WTC11 (cell line): Measurements from ENCODE around the gene TP63. TPM values are rescaled to one million over a fixed set of nuclear protein-coding genes. Genes with fewer than 3 reads are reported as not detected.

Experiments
- ATAC-seq: fragments of 200-7000 bp; cut with Tn5 transposase; 2 replicates; pipeline ENCODE4 v1.10.0; 2021; ENCODE audit warnings: mild to moderate bottlenecking, moderate library complexity
- CTCF ChIA-PET: fragments of 300-600 bp; sonication (Branson Sonifier 250); formaldehyde crosslinking; loops from one replicate; lab custom pipeline; 2021; ENCODE audit warnings: antibody characterized with exemption; lab: Charles Lee
- POLR2A ChIA-PET: fragments of 350-600 bp; sonication (Branson Sonifier 250); formaldehyde crosslinking; loops from one replicate; lab custom pipeline; 2021; ENCODE audit warnings: antibody characterized with exemption; lab: Charles Lee
- DNase-seq: peaks from one replicate; pipeline ENCODE4 v3.0.0; 2021; ENCODE audit warnings: low spot score
- H3K27ac Mint-ChIP-seq: 2 replicates; pipeline ENCODE4 v1.8.0; 2021; ENCODE audit warnings: mixed read lengths
- H3K27me3 Mint-ChIP-seq: 2 replicates; pipeline ENCODE4 v1.8.0; 2021; ENCODE audit warnings: low read depth, mild to moderate bottlenecking, moderate library complexity, mixed read lengths
- H3K36me3 Mint-ChIP-seq: 2 replicates; pipeline ENCODE4 v1.8.0; 2021; ENCODE audit warnings: mixed read lengths
- H3K4me1 Mint-ChIP-seq: 2 replicates; pipeline ENCODE4 v1.8.0; 2022; ENCODE audit warnings: mixed read lengths
- H3K4me3 Mint-ChIP-seq: 2 replicates; pipeline ENCODE4 v1.8.0; 2021; ENCODE audit warnings: mild to moderate bottlenecking, moderate library complexity, mixed read lengths
- H3K9me3 Mint-ChIP-seq: 2 replicates; pipeline ENCODE4 v1.8.0; 2021; ENCODE audit warnings: mixed read lengths
- ATF2 ChIP-seq: sonication (generic); formaldehyde crosslinking; IDR thresholded peaks from 2 replicates; pipeline ENCODE4 v1.8.1; 2022; ENCODE audit warnings: low read depth, missing genetic modification reagents, borderline replicate concordance
- CBFB ChIP-seq: sonication (generic); formaldehyde crosslinking; IDR thresholded peaks from 2 replicates; pipeline ENCODE4 v1.8.1; 2022; ENCODE audit warnings: mild to moderate bottlenecking, low read depth, missing genetic modification reagents
- CREM ChIP-seq: sonication (generic); formaldehyde crosslinking; IDR thresholded peaks from 2 replicates; pipeline ENCODE4 v1.8.1; 2022; ENCODE audit warnings: mild to moderate bottlenecking, missing genetic modification reagents, moderate library complexity
- E2F1 ChIP-seq: sonication (generic); formaldehyde crosslinking; IDR thresholded peaks from 2 replicates; pipeline ENCODE4 v1.8.0; 2022; ENCODE audit warnings: mild to moderate bottlenecking, missing genetic modification reagents
- E2F4 ChIP-seq: sonication (generic); formaldehyde crosslinking; IDR thresholded peaks from 2 replicates; pipeline ENCODE4 v1.8.1; 2022; ENCODE audit warnings: low read depth, mild to moderate bottlenecking, moderate library complexity, missing genetic modification reagents, borderline replicate concordance
- ELF4 ChIP-seq: sonication (generic); formaldehyde crosslinking; IDR thresholded peaks from 2 replicates; pipeline ENCODE4 v1.8.1; 2022; ENCODE audit warnings: low read depth, mild to moderate bottlenecking, moderate library complexity, missing genetic modification reagents
- ESRRA ChIP-seq: sonication (generic); formaldehyde crosslinking; IDR thresholded peaks from 2 replicates; pipeline ENCODE4 v1.8.1; 2022; ENCODE audit warnings: mild to moderate bottlenecking, missing genetic modification reagents, borderline replicate concordance
- ETV6 ChIP-seq: sonication (generic); formaldehyde crosslinking; IDR thresholded peaks from 2 replicates; pipeline ENCODE4 v1.8.1; 2022; ENCODE audit warnings: mild to moderate bottlenecking, missing genetic modification reagents
- FOXP1 ChIP-seq: sonication (generic); formaldehyde crosslinking; IDR thresholded peaks from 2 replicates; pipeline ENCODE4 v1.8.0; 2022; ENCODE audit warnings: missing genetic modification reagents, mild to moderate bottlenecking, moderate library complexity, borderline replicate concordance
- IRF2 ChIP-seq: sonication (generic); formaldehyde crosslinking; IDR thresholded peaks from 2 replicates; pipeline ENCODE4 v1.8.0; 2022; ENCODE audit warnings: low read depth, missing genetic modification reagents, borderline replicate concordance
- JUN ChIP-seq: sonication (generic); formaldehyde crosslinking; IDR thresholded peaks from 2 replicates; pipeline ENCODE4 v1.8.0; 2023; ENCODE audit warnings: mild to moderate bottlenecking, missing genetic modification reagents
- MLX ChIP-seq: sonication (generic); formaldehyde crosslinking; IDR thresholded peaks from 2 replicates; pipeline ENCODE4 v1.8.1; 2023; ENCODE audit warnings: mild to moderate bottlenecking, missing genetic modification reagents, moderate library complexity
- NFATC4 ChIP-seq: fragments of 250-450 bp; sonication (Bioruptor Pico); IDR thresholded peaks from 2 replicates; pipeline ENCODE4 v1.9.0; 2021; ENCODE audit warnings: mild to moderate bottlenecking
- PRDM15 ChIP-seq: sonication (generic); formaldehyde crosslinking; IDR thresholded peaks from 2 replicates; pipeline ENCODE4 v1.8.0; 2022; ENCODE audit warnings: missing genetic modification reagents
- SMAD3 ChIP-seq: sonication (generic); formaldehyde crosslinking; IDR thresholded peaks from 2 replicates; pipeline ENCODE4 v1.8.0; 2022; ENCODE audit warnings: missing genetic modification reagents, mild to moderate bottlenecking, borderline replicate concordance
- SP1 ChIP-seq: sonication (generic); formaldehyde crosslinking; conservative IDR thresholded peaks from 2 replicates; pipeline ENCODE4 v1.8.1; 2022; ENCODE audit warnings: missing genetic modification reagents
- TEAD4 ChIP-seq: sonication (generic); formaldehyde crosslinking; IDR thresholded peaks from 2 replicates; pipeline ENCODE4 v1.8.0; 2022; ENCODE audit warnings: mild to moderate bottlenecking, missing genetic modification reagents
- ZBTB21 ChIP-seq: sonication (generic); formaldehyde crosslinking; IDR thresholded peaks from 2 replicates; pipeline ENCODE4 v1.8.1; 2023; ENCODE audit warnings: mild to moderate bottlenecking, missing genetic modification reagents, borderline replicate concordance
- ZNF317 ChIP-seq: sonication (generic); formaldehyde crosslinking; IDR thresholded peaks from 2 replicates; pipeline ENCODE4 v1.8.1; 2023; ENCODE audit warnings: low read depth, mild to moderate bottlenecking, moderate library complexity, missing genetic modification reagents, borderline replicate concordance
- ZNF416 ChIP-seq: fragments of 250-450 bp; sonication (Bioruptor Pico); IDR thresholded peaks from 2 replicates; pipeline ENCODE4 v1.9.0; 2021; ENCODE audit warnings: mild to moderate bottlenecking, inconsistent platforms
- ZNF425 ChIP-seq: fragments of 250-450 bp; sonication (Bioruptor Pico); conservative IDR thresholded peaks from 2 replicates; pipeline ENCODE4 v1.9.0; 2021; ENCODE audit warnings: mild to moderate bottlenecking
- ZNF671 ChIP-seq: fragments of 250-450 bp; sonication (Bioruptor Pico); IDR thresholded peaks from 2 replicates; pipeline ENCODE4 v1.8.0; 2021; ENCODE audit warnings: mild to moderate bottlenecking
- total RNA-seq: library from RNA; stranded (reverse); gene quantifications from 3 replicates; pipeline ENCODE4 v1.2.3, GENCODE V29; 2021

TP63 gene
- total RNA-seq, 1 experiment from 2014 or later = 0.09 TPM

GRCh38 chr3:189903562-189904250 lies 272.5 kb downstream of the TP63 start:
- Mint-ChIP-seq H3K4me3 (no peak overlapping the region), H3K9me3 (no peaks in the 10 kb centered on the region), H3K27me3 (no peaks in the 10 kb centered on the region), H3K36me3 (no peaks in the 10 kb centered on the region), H3K27ac (no peak overlapping the region), H3K4me1 (peaks cover 20% of the 10 kb centered on the region)
- POLR2A ChIA-PET = no interaction called here
- CTCF ChIA-PET = no interaction called here
- TF ChIP-seq SMAD3 (CRISPR knock-in tag) = no peak
- TF ChIP-seq ETV6 = no peak
- TF ChIP-seq CBFB (CRISPR knock-in tag) = no peak
- no peak for TF ChIP-seq ZNF671 (CRISPR knock-in tag)
- no peak for TF ChIP-seq ATF2 (CRISPR knock-in tag)
- TF ChIP-seq NFATC4 = no peak
- no peak for TF ChIP-seq ZNF425
- TF ChIP-seq ZNF416 (CRISPR knock-in tag) = no peak
- TF ChIP-seq CREM = no peak
- no peak for TF ChIP-seq ESRRA
- no peak for TF ChIP-seq JUN (CRISPR knock-in tag)
- TF ChIP-seq MLX (CRISPR knock-in tag) = no peak
- TF ChIP-seq E2F1 = no peak
- no peak for TF ChIP-seq PRDM15
- no peak for TF ChIP-seq TEAD4 (CRISPR knock-in tag)
- ATAC-seq (no peak), DNase-seq (no peak)

GRCh38 chr3:189907803-189908202 lies 276.6 kb downstream of the TP63 start:
- no peaks in the 10 kb centered on the region for H3K36me3 Mint-ChIP-seq
- no peak for TF ChIP-seq NFATC4
- no peak for TF ChIP-seq E2F4
- no peak for TF ChIP-seq IRF2 (CRISPR knock-in tag)
- TF ChIP-seq JUN (CRISPR knock-in tag) = no peak
- TF ChIP-seq FOXP1 (CRISPR knock-in tag) = no peak
- no peak for TF ChIP-seq PRDM15
- no peak for TF ChIP-seq ELF4 (CRISPR knock-in tag)
- no peak for TF ChIP-seq ZBTB21 (CRISPR knock-in tag)
- no peak for TF ChIP-seq ZNF317 (CRISPR knock-in tag)
- no peak for TF ChIP-seq SP1 (CRISPR knock-in tag)
- TF ChIP-seq, all 79 proteins: peak for 0
- Mint-ChIP-seq H3K9me3 (no peaks in the 10 kb centered on the region), H3K27me3 (no peaks in the 10 kb centered on the region), H3K4me3 (no peak overlapping the region), H3K27ac (no peak overlapping the region), H3K4me1 (peaks cover 23% of the 10 kb centered on the region)
- DNase-seq = no peak
- CTCF ChIA-PET = no interaction called here
- no peak for ATAC-seq
- POLR2A ChIA-PET = no interaction called here
